GM12873 (cell line): ENCODE results near the gene AGAP1.

Experiments used
- TF ChIP-seq, protein P1 (sequence below): IDR thresholded peaks from 2 replicates; pipeline ENCODE4 v1.5.1; 2012; ENCODE audit warnings: low read depth, mild to moderate bottlenecking, moderate library complexity, low read length, control low read depth; ENCODE audit not compliant: insufficient read depth; ENCODE audit errors: missing control alignments

AGAP1 gene

DNA sequence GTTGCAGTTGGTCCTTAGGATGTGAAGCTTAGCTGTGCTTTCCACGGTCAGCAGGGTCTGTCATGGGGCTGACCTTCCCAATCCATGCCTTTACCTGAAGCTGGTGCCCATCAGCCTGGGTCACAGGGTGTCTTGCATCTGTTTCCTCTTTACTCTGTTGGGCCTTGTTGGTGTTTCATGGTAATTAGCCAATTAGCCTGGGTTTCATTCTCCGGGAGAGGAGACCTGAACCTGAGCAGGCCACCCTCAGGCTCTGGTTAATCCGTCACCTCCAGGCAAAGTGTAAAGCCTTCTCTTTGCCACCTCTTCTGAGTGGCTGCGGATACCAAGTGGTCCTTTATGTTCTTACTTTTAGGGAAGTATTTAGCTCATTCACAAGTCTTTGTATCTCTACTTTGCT lies 534.2 kb downstream of the AGAP1 start:
- TF ChIP-seq, protein P1, sequence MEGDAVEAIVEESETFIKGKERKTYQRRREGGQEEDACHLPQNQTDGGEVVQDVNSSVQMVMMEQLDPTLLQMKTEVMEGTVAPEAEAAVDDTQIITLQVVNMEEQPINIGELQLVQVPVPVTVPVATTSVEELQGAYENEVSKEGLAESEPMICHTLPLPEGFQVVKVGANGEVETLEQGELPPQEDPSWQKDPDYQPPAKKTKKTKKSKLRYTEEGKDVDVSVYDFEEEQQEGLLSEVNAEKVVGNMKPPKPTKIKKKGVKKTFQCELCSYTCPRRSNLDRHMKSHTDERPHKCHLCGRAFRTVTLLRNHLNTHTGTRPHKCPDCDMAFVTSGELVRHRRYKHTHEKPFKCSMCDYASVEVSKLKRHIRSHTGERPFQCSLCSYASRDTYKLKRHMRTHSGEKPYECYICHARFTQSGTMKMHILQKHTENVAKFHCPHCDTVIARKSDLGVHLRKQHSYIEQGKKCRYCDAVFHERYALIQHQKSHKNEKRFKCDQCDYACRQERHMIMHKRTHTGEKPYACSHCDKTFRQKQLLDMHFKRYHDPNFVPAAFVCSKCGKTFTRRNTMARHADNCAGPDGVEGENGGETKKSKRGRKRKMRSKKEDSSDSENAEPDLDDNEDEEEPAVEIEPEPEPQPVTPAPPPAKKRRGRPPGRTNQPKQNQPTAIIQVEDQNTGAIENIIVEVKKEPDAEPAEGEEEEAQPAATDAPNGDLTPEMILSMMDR = no peak

DNA sequence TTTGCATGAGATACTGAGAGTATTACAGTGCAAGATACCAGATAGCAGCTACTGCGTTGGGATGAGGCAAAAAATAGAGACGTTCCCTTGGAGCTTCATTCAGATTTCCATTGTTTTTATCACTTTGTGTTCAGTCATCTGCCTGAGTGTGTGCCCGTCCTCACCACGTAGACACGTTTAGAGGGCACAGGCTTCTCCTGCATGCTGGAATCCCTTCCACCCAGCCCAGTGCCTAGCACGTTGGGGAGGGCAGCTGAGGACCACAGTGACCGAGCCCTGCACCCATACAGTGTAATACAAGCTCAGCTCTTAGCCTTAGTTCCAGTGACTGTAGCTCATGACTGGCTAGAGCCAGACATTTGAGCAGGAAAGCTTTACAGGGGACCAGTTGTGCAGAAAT lies 539.6 kb downstream of the AGAP1 start:
- TF ChIP-seq, protein P1 = no peak

DNA sequence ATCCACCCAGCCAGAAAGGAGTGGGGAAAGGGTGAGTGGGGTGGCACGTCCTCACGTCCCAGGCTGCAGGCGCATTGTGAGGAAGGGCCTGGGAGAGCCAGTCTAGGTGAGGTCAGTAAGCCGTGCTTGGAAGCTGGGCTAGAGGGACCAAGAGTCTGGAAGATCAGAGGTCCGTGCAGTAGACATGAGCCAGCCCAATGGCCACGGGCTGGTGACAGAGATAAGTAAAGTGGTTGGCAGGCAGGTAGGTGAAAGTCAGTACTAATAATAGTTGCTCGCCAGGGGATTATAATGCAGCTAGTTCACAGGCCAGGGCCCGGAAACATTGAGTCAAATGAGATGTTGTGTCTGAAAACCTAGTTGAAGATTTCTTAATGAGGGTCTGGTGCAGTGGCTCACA lies 541.1 kb downstream of the AGAP1 start:
- TF ChIP-seq, protein P1 = no peak

DNA sequence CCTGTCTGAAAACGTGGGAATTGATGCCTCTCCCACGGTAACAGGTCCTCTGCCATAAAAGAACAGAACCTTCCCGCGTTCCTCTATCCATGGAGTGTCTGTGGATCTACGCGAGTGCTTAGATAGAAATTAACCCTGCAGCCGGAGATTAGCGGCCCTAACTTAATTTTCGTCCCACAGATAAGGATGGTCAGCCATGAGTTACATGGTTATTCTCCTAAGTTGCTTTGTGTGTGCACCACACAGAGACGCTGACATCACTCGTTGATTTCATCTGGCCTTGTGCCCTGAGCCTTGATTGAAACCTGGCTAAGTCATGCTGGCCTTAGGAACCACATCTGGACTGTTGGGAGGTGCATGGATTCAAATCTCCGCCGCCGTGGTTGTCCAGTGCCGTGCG lies 542.2 kb downstream of the AGAP1 start:
- TF ChIP-seq, protein P1 = no peak

DNA sequence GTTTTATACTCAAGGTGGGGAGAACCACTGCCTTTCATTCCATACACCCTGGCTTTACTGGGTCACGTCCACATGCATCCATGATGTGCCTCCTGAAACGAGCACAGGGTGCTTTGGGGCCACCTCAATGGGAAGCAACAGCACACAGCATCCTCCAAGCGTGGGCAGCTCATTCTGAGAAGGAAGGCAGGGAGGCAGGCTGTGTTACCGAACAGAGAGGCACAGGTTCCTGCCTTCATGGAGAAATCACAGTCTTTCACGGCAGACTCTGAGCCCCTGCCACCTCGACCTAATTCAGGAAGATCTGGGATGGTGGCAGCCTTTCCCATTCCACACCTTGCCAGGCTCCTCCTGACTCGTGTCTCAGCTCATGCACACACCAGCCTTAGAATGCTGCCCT lies 544.3 kb downstream of the AGAP1 start:
- TF ChIP-seq, protein P1 = no peak

DNA sequence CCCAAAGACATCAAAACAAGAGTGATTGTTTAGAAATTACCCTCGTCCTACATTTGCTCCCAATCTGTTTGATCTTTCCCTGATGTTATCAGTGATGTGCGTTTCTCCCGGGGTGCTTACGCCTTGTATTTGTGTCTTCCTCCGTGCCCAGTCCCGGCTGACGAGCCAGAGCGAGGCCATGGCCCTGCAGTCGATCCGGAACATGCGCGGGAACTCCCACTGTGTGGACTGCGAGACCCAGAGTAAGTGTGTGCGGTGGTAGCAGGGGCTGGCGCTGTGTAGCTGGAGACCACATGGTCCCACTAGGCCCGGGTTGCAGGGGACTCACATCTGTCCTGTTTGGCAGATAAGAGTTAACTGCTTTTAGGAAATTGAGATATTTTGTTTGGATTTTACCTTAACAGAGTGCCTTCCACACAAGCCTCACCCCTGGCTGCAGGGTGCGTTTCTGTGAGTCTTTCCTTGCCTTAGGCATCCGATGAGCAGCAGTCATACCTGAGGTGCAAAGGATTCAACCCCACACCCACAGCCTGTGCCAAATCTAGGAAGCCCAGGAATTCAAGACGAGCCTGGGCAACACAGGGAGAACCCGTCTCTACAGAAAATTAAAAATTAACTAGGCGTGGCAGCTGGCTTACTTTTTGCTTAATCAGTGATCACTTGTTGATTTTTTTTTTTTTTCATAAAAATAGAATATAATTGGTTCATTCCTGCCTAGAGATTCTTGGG lies 546.9 kb downstream of the AGAP1 start:
- TF ChIP-seq, protein P1 = no peak

DNA sequence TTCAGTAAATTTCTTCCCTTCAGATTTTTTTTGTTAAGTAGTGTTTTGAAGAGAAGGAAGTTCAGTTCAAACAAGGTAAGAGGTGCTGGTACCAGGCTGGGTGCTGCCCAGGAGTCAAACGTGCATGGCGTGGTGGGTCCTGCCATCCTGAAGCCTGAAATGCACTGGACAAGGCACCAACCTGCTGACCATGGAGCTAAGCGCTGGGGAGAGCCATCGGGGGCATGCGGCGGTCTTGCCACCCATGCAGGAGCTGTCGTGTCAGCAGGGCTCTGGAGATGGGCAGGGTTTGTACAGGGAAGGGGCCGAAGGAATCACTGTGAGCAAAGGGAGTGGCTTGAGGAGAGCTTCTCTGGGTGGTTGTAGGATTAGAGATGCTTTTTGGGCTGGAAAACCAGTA lies 547.8 kb downstream of the AGAP1 start:
- TF ChIP-seq, protein P1 = no peak
